HEK293 (cell line): ENCODE results near the gene HOXC5.
A peak's percentile ranks its signal among the peaks of the same experiment; 100 is the strongest.

ENCODE experiments used
- AEBP2 ChIP-seq: fragments of 450-650 bp; formaldehyde crosslinking; IDR thresholded peaks from 2 replicates; pipeline ENCODE4 v1.5.1; 2016; ENCODE audit warnings: missing biosample characterization, missing genetic modification characterization, borderline replicate concordance
- GLI2 ChIP-seq: fragments of 450-650 bp; formaldehyde crosslinking; IDR thresholded peaks from 2 replicates; pipeline ENCODE4; 2017; ENCODE audit warnings: missing biosample characterization, missing genetic modification characterization, low read depth, borderline replicate concordance
- MEIS1 ChIP-seq: sonication (generic); formaldehyde crosslinking; IDR thresholded peaks from 2 replicates; pipeline ENCODE4 v1.8.1; 2022; ENCODE audit warnings: missing genetic modification reagents, mild to moderate bottlenecking, borderline replicate concordance
- PRDM1 ChIP-seq: fragments of 450-650 bp; formaldehyde crosslinking; IDR thresholded peaks from 2 replicates; pipeline ENCODE4; 2016; ENCODE audit warnings: missing biosample characterization, missing genetic modification characterization
- SCRT2 ChIP-seq: fragments of 450-650 bp; formaldehyde crosslinking; IDR thresholded peaks from 2 replicates; pipeline ENCODE4 v1.5.1; 2016; ENCODE audit warnings: missing biosample characterization, missing genetic modification characterization
- TSHZ1 ChIP-seq: fragments of 450-650 bp; formaldehyde crosslinking; IDR thresholded peaks from 2 replicates; pipeline ENCODE4 v1.5.1; 2016; ENCODE audit warnings: missing biosample characterization, missing genetic modification characterization, borderline replicate concordance
- ZBTB10 ChIP-seq: fragments of 450-650 bp; formaldehyde crosslinking; IDR thresholded peaks from 2 replicates; pipeline ENCODE4 v1.5.1; 2016; ENCODE audit warnings: missing biosample characterization, missing genetic modification characterization
- ZBTB26 ChIP-seq: fragments of 450-650 bp; formaldehyde crosslinking; optimal IDR thresholded peaks from 2 replicates; pipeline ENCODE3; 2016; ENCODE audit warnings: missing biosample characterization, mild to moderate bottlenecking, missing genetic modification characterization
- ZBTB49 ChIP-seq: fragments of 450-650 bp; formaldehyde crosslinking; IDR thresholded peaks from 2 replicates; pipeline ENCODE4 v1.5.1; 2016; ENCODE audit warnings: missing biosample characterization, missing genetic modification characterization, low read depth
- ZFP69B ChIP-seq: fragments of 450-650 bp; formaldehyde crosslinking; IDR thresholded peaks from 2 replicates; pipeline ENCODE4 v1.5.1; 2016; ENCODE audit warnings: missing biosample characterization, missing genetic modification characterization
- ZNF114 ChIP-seq: fragments of 450-650 bp; formaldehyde crosslinking; IDR thresholded peaks from 2 replicates; pipeline ENCODE4 v1.5.0; 2017; ENCODE audit warnings: missing biosample characterization, missing genetic modification characterization
- ZNF184 ChIP-seq: fragments of 450-650 bp; IDR thresholded peaks from 2 replicates; pipeline ENCODE4 v1.5.1; 2018; ENCODE audit warnings: missing biosample characterization, mild to moderate bottlenecking, missing genetic modification characterization
- ZNF202 ChIP-seq: fragments of 450-650 bp; formaldehyde crosslinking; IDR thresholded peaks from 2 replicates; pipeline ENCODE4 v1.5.1; 2016; ENCODE audit warnings: missing biosample characterization, missing genetic modification characterization, borderline replicate concordance
- ZNF221 ChIP-seq: fragments of 450-650 bp; formaldehyde crosslinking; IDR thresholded peaks from 2 replicates; pipeline ENCODE4 v1.5.1; 2017; ENCODE audit warnings: missing biosample characterization, missing genetic modification characterization, borderline replicate concordance
- ZNF223 ChIP-seq: fragments of 450-650 bp; formaldehyde crosslinking; IDR thresholded peaks from 2 replicates; pipeline ENCODE4 v1.5.1; 2016; ENCODE audit warnings: missing biosample characterization, missing genetic modification characterization
- ZNF350 ChIP-seq: fragments of 450-650 bp; formaldehyde crosslinking; IDR thresholded peaks from 2 replicates; pipeline ENCODE4 v1.5.0; 2017; ENCODE audit warnings: missing biosample characterization, mild to moderate bottlenecking, missing genetic modification characterization
- ZNF362 ChIP-seq: fragments of 450-650 bp; formaldehyde crosslinking; IDR thresholded peaks from 2 replicates; pipeline ENCODE4 v1.5.1; 2016; ENCODE audit warnings: missing biosample characterization, missing genetic modification characterization
- ZNF404 ChIP-seq: fragments of 450-650 bp; formaldehyde crosslinking; IDR thresholded peaks from 2 replicates; pipeline ENCODE4 v1.5.1; 2017; ENCODE audit warnings: missing biosample characterization, missing genetic modification characterization
- ZNF416 ChIP-seq: fragments of 450-650 bp; formaldehyde crosslinking; IDR thresholded peaks from 2 replicates; pipeline ENCODE4 v1.5.1; 2016; ENCODE audit warnings: missing biosample characterization, missing genetic modification characterization
- ZNF549 ChIP-seq: fragments of 450-650 bp; IDR thresholded peaks from 2 replicates; pipeline ENCODE4 v1.5.1; 2018; ENCODE audit warnings: missing biosample characterization, missing genetic modification characterization, mild to moderate bottlenecking, inconsistent platforms, moderate library complexity
- ZNF555 ChIP-seq: fragments of 450-650 bp; formaldehyde crosslinking; conservative IDR thresholded peaks from 2 replicates; pipeline ENCODE4 v1.5.1; 2017; ENCODE audit warnings: missing biosample characterization, mild to moderate bottlenecking, missing genetic modification characterization, inconsistent platforms
- ZNF600 ChIP-seq: fragments of 450-650 bp; formaldehyde crosslinking; IDR thresholded peaks from 2 replicates; pipeline ENCODE4 v1.5.1; 2016; ENCODE audit warnings: missing biosample characterization, missing genetic modification characterization
- ZNF670 ChIP-seq: fragments of 450-650 bp; formaldehyde crosslinking; IDR thresholded peaks from 2 replicates; pipeline ENCODE4 v1.5.1; 2016; ENCODE audit warnings: missing biosample characterization, missing genetic modification characterization, low read depth
- ZNF76 ChIP-seq: fragments of 450-650 bp; formaldehyde crosslinking; IDR thresholded peaks from 2 replicates; pipeline ENCODE4; 2016; ENCODE audit warnings: low read depth, missing biosample characterization, missing genetic modification characterization, borderline replicate concordance
- ZSCAN18 ChIP-seq: fragments of 450-650 bp; formaldehyde crosslinking; IDR thresholded peaks from 2 replicates; pipeline ENCODE4 v1.5.1; 2016; ENCODE audit warnings: missing biosample characterization, missing genetic modification characterization
- ZSCAN23 ChIP-seq: fragments of 450-650 bp; formaldehyde crosslinking; IDR thresholded peaks from 2 replicates; pipeline ENCODE4 v1.5.1; 2016; ENCODE audit warnings: missing biosample characterization, missing genetic modification characterization

The HOXC5 gene

GRCh38 chr12:54038871-54039414 lies 6.1 kb downstream of the HOXC5 start (continued):
- TF ChIP-seq TSHZ1 (no peak), ZFP69B (tag by site-specific recombination) (no peak; the same call in 1 of the 2 replicates), ZSCAN18 (no peak), SCRT2 (tag by site-specific recombination) (peak; percentile 70; the same call in 1 of the 2 replicates), ZNF221 (tag by site-specific recombination) (no peak), ZBTB49 (tag by site-specific recombination) (no peak), GLI2 (no peak), ZNF416 (no peak), ZNF404 (no peak), MEIS1 (CRISPR knock-in tag) (no peak), ZNF350 (tag by site-specific recombination) (no peak), ZNF600 (tag by site-specific recombination) (peak; percentile 85), PRDM1 (peak; percentile 6; the same call in 1 of the 2 replicates), ZBTB26 (tag by site-specific recombination) (no peak), ZNF184 (tag by site-specific recombination) (no peak), ZNF114 (no peak), ZNF223 (tag by site-specific recombination) (no peak), ZNF76 (tag by site-specific recombination) (no peak), ZNF549 (tag by site-specific recombination) (no peak), AEBP2 (tag by site-specific recombination) (no peak), ZBTB10 (peak; percentile 33; the same call in 1 of the 2 replicates), ZNF670 (tag by site-specific recombination) (no peak), ZNF362 (tag by site-specific recombination) (no peak), ZNF555 (no peak), ZSCAN23 (tag by site-specific recombination) (no peak), ZNF202 (tag by site-specific recombination) (no peak)
